Endothelial cell of umbilical vein (primary cell): ENCODE measurements around the gene NT5C.
"Not testable (repeated sequence)": the region's sequence is repeated elsewhere in the genome, so short reads cannot be mapped to it uniquely, and the experiment has no call there.

Experiments used
- CTCF ChIP-seq, 2 donors: IDR thresholded peaks; 1 replicate in 1 of 2; 2 replicates in 1 of 2; pipeline ENCODE4 v1.5.1; 2011; ENCODE audit warnings: low read length in 2 of 2, mild to moderate bottlenecking in 2 of 2, moderate library complexity in 2 of 2, control low read depth in 1 of 2, inconsistent platforms in 1 of 2, low read depth in 1 of 2; ENCODE audit not compliant: insufficient read depth in 1 of 2; ENCODE audit errors: extremely low read depth in 1 of 2
- EZH2 ChIP-seq: IDR thresholded peaks from 2 replicates; pipeline ENCODE4 v1.6.1; 2012; ENCODE audit warnings: borderline replicate concordance, low read depth, mild to moderate bottlenecking, moderate library complexity, low read length, inconsistent platforms; ENCODE audit not compliant: severe bottlenecking
- GATA2 ChIP-seq: IDR thresholded peaks from 2 replicates; pipeline ENCODE4 v1.7.0; 2011; ENCODE audit warnings: low read depth, mild to moderate bottlenecking, moderate library complexity, mixed read lengths, low read length; ENCODE audit not compliant: insufficient read length, insufficient read depth
- MAX ChIP-seq: IDR thresholded peaks from 2 replicates; pipeline ENCODE4 v1.6.1; 2011; ENCODE audit not compliant: insufficient read depth, insufficient read length
- MYC ChIP-seq: IDR thresholded peaks from one replicate; pipeline ENCODE4 v1.6.1; 2011; ENCODE audit warnings: mild to moderate bottlenecking, low read depth, low read length
- POLR2A ChIP-seq: IDR thresholded peaks from 2 replicates; pipeline ENCODE4 v1.6.1; 2012; ENCODE audit warnings: low read depth, mild to moderate bottlenecking, control low read depth, low read length
- POLR2AphosphoS5 ChIP-seq: IDR thresholded peaks from 2 replicates; pipeline ENCODE4 v1.6.1; 2012; ENCODE audit warnings: low read depth, mild to moderate bottlenecking, control low read depth, low read length, moderate library complexity; ENCODE audit not compliant: insufficient read depth

- not testable (repeated sequence) for TF ChIP-seq MAX; CTCF (IDR thresholded peaks at IDR 0.05; ENCODE audit: extremely low read depth in 1 of 2, insufficient read depth in 1 of 2, low read depth in 1 of 2, low read length in 2 of 2); POLR2A; GATA2; MYC; POLR2AphosphoS5; EZH2
Observed at GRCh38 chr17:75132018-75133000, 767 bp upstream of the NT5C start.
